OCI-LY1 (cell line): ENCODE data around the gene ANKRD16.

Source experiments
- H2AFZ ChIP-seq: fragments of 200-600 bp; sonication (generic), shearing (Covaris generic); 2 replicates; pipeline ENCODE4 v1.6.0; 2014; ENCODE audit warnings: antibody characterized with exemption, mild to moderate bottlenecking, low read length
- H3F3A ChIP-seq: fragments of 200-600 bp; sonication (generic), shearing (Covaris generic); 2 replicates; pipeline ENCODE4 v1.6.0; 2014; ENCODE audit warnings: mild to moderate bottlenecking, antibody characterized with exemption, low read length, moderate library complexity; ENCODE audit not compliant: insufficient read depth
- H3K27ac ChIP-seq: fragments of 200-600 bp; sonication (generic); 2 replicates; pipeline ENCODE4 v1.5.1; 2014; ENCODE audit warnings: low read length, mixed run types, mild to moderate bottlenecking, low read depth; ENCODE audit not compliant: poor library complexity, severe bottlenecking
- H3K27me3 ChIP-seq: fragments of 200-600 bp; sonication (generic); 2 replicates; pipeline ENCODE4 v1.6.0; 2014; ENCODE audit warnings: antibody characterized with exemption, mild to moderate bottlenecking, low read length, moderate library complexity; ENCODE audit not compliant: insufficient read depth
- H3K36me3 ChIP-seq: fragments of 200-600 bp; sonication (generic); 2 replicates; pipeline ENCODE4 v1.6.1; 2014; ENCODE audit warnings: mild to moderate bottlenecking, antibody characterized with exemption, low read length, moderate library complexity, mixed read lengths; ENCODE audit not compliant: insufficient read depth
- H3K4me1 ChIP-seq: fragments of 200-600 bp; sonication (generic); 2 replicates; pipeline ENCODE4 v1.5.1; 2014; ENCODE audit warnings: mild to moderate bottlenecking, low read length, moderate library complexity; ENCODE audit not compliant: insufficient read depth, severe bottlenecking
- H3K4me2 ChIP-seq: fragments of 200-600 bp; sonication (generic), shearing (Covaris generic); 2 replicates; pipeline ENCODE4 v1.6.1; 2014; ENCODE audit warnings: low read length
- H3K4me3 ChIP-seq: fragments of 200-600 bp; sonication (generic); 2 replicates; pipeline ENCODE4 v1.5.1; 2014; ENCODE audit warnings: low read length, low read depth, mild to moderate bottlenecking, mixed read lengths; ENCODE audit not compliant: poor library complexity, severe bottlenecking
- H3K79me2 ChIP-seq: fragments of 200-600 bp; shearing (Covaris generic); 2 replicates; pipeline ENCODE4 v1.6.1; 2016; ENCODE audit warnings: mixed run types, low read length, mixed read lengths; ENCODE audit not compliant: insufficient read depth
- H3K9ac ChIP-seq: fragments of 200-600 bp; sonication (generic), shearing (Covaris generic); 2 replicates; pipeline ENCODE4 v1.6.1; 2014; ENCODE audit warnings: mild to moderate bottlenecking, low read length, mixed read lengths
- H3K9me2 ChIP-seq: fragments of 200-600 bp; sonication (generic), shearing (Covaris generic); 2 replicates; pipeline ENCODE4 v1.6.1; 2014; ENCODE audit warnings: low read depth, mild to moderate bottlenecking, low read length, mixed read lengths
- H3K9me3 ChIP-seq: fragments of 200-600 bp; shearing (Covaris generic); 2 replicates; pipeline ENCODE4 v1.6.1; 2014; ENCODE audit warnings: low read length, mixed read lengths
- H4K20me1 ChIP-seq: fragments of 200-600 bp; sonication (generic), shearing (Covaris generic); 2 replicates; pipeline ENCODE4 v1.6.0; 2016; ENCODE audit warnings: mild to moderate bottlenecking, low read length; ENCODE audit not compliant: insufficient read depth
- EZH2 ChIP-seq: fragments of 200-600 bp; sonication (generic), shearing (Covaris generic); IDR thresholded peaks from 2 replicates; pipeline ENCODE4 v1.8.0; 2017; ENCODE audit warnings: borderline replicate concordance, mixed run types, mild to moderate bottlenecking, antibody characterized with exemption, low read length, moderate library complexity, mixed read lengths
- TF ChIP-seq, protein P1 (sequence below): fragments of 200-600 bp; sonication (generic), shearing (Covaris generic); IDR thresholded peaks from 2 replicates; pipeline ENCODE4 v1.5.1; 2017; ENCODE audit warnings: mild to moderate bottlenecking, antibody characterized with exemption, low read length, moderate library complexity, mixed read lengths

ANKRD16 gene

DNA sequence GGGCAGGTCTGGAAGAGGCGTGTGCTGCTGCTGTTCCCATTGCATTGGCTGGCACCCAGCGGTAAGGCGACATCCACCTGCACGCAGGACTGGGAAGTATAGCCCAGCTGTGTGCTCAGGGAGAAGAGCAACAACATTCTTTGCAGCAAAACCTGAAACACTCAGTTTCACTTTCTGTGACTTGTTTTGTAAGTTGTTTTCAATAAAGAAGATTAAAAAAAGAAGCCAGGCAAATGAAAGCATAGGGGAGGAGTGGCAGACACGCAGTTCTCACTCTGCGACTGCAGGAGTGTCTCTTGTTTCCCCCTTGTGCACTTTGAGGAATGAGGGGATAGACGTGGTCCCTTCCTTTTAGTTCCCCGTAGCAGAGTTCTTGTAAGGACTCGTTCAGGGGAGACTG, 6.1 kb upstream of the ANKRD16 start:
- peak overlapping the region; percentile 49; the same call in 1 of the 2 replicates for H3K4me2 ChIP-seq
- H4K20me1 ChIP-seq = no peaks in the 10 kb centered on the region
- H3K9me2 ChIP-seq = no peaks in the 10 kb centered on the region
- H3K4me1 ChIP-seq = peaks cover 29% of the 10 kb centered on the region
- H3K4me3 ChIP-seq = no peak overlapping the region
- no peaks in the 10 kb centered on the region for H3F3A ChIP-seq
- TF ChIP-seq, protein P1, sequence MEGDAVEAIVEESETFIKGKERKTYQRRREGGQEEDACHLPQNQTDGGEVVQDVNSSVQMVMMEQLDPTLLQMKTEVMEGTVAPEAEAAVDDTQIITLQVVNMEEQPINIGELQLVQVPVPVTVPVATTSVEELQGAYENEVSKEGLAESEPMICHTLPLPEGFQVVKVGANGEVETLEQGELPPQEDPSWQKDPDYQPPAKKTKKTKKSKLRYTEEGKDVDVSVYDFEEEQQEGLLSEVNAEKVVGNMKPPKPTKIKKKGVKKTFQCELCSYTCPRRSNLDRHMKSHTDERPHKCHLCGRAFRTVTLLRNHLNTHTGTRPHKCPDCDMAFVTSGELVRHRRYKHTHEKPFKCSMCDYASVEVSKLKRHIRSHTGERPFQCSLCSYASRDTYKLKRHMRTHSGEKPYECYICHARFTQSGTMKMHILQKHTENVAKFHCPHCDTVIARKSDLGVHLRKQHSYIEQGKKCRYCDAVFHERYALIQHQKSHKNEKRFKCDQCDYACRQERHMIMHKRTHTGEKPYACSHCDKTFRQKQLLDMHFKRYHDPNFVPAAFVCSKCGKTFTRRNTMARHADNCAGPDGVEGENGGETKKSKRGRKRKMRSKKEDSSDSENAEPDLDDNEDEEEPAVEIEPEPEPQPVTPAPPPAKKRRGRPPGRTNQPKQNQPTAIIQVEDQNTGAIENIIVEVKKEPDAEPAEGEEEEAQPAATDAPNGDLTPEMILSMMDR = no peak
- no peak for TF ChIP-seq EZH2
- peaks cover 53% of the 10 kb centered on the region for H3K36me3 ChIP-seq
- H3K27me3 ChIP-seq = no peaks in the 10 kb centered on the region
- H3K79me2 ChIP-seq = peaks cover 20% of the 10 kb centered on the region
- no peaks in the 10 kb centered on the region for H3K9me3 ChIP-seq
- H3K27ac ChIP-seq = peak overlapping the region; percentile 84
- no peak overlapping the region for H2AFZ ChIP-seq
- peak overlapping the region; percentile 32; the same call in 1 of the 2 replicates for H3K9ac ChIP-seq

DNA sequence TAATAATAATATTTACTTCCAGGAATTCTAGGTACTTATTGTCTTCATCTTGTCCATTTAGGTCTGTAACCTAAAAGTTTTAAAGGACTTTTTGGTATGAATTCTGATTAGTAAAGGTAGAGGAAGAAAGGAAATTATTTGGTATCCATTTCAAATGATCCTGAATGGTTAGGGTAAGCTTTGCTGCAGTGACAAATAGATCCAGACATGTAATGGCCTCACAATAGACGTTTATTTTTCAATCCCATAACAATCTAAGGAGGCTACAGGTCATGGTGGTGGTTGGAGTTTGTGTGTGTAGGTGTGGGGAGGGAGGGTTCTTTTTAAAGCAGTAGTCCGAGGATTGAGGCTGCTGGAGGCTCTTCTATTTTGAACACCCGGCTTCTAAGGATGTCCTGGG, 5.7 kb upstream of the ANKRD16 start:
- Histone ChIP-seq H3K4me1 (peaks cover 32% of the 10 kb centered on the region), H3K9ac (no peak overlapping the region; the same call in 1 of the 2 replicates), H3F3A (no peaks in the 10 kb centered on the region), H3K4me2 (peak overlapping the region; percentile 49; the same call in 1 of the 2 replicates), H3K4me3 (no peak overlapping the region), H3K79me2 (peaks cover 23% of the 10 kb centered on the region), H3K9me2 (no peaks in the 10 kb centered on the region), H3K27ac (peak overlapping the region; percentile 84), H3K9me3 (no peaks in the 10 kb centered on the region), H4K20me1 (no peaks in the 10 kb centered on the region), H3K36me3 (peaks cover 53% of the 10 kb centered on the region), H2AFZ (no peak overlapping the region), H3K27me3 (no peaks in the 10 kb centered on the region)
- TF ChIP-seq, protein P1 = no peak
- TF ChIP-seq EZH2 = no peak

DNA sequence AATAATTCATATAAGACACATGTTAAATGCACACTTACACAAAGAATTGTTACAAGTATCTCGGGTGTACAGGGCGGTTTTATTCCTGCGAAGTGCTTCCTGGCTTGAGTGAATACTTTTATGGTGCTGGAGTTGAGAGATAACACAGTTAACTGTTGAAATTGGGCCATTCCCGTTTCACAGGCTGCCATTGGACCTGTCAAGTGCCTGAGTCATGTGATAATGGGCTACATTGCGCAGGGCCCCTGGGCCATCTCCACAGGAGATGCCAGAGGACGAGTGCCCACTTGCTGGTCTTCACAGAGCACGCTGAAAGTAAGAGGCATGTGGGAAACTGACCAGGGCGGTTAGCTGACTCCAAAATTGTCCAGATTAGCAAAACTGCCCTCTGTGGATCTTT, 5.2 kb upstream of the ANKRD16 start:
- Histone ChIP-seq H3K4me3 (no peak overlapping the region), H3K27ac (no peak overlapping the region), H4K20me1 (no peaks in the 10 kb centered on the region), H3K36me3 (peaks cover 53% of the 10 kb centered on the region), H3K9me3 (no peaks in the 10 kb centered on the region), H3K9me2 (no peaks in the 10 kb centered on the region), H2AFZ (no peak overlapping the region), H3K4me2 (no peak overlapping the region), H3K79me2 (peaks cover 23% of the 10 kb centered on the region), H3F3A (no peaks in the 10 kb centered on the region), H3K4me1 (peaks cover 32% of the 10 kb centered on the region), H3K9ac (no peak overlapping the region), H3K27me3 (no peaks in the 10 kb centered on the region)
- TF ChIP-seq, protein P1 = no peak
- TF ChIP-seq EZH2 = no peak
